Type B pancreatic cell (in vitro differentiated cells): ENCODE measurements around the gene SLC22A16. TPM values are rescaled to one million over a fixed set of nuclear protein-coding genes. Genes with fewer than 3 reads are reported as not detected.

Experiments used
- DNase-seq: peaks from one replicate; pipeline ENCODE4 v3.0.0; 2021; ENCODE audit warnings: mixed read lengths; ENCODE audit not compliant: unreplicated experiment; ENCODE audit errors: extremely low spot score
- H3K27ac Mint-ChIP-seq: 2 replicates; pipeline ENCODE4 v1.8.0; 2021; ENCODE audit warnings: mild to moderate bottlenecking, mixed read lengths
- H3K27me3 Mint-ChIP-seq: 2 replicates; pipeline ENCODE4 v1.8.0; 2021; ENCODE audit warnings: mixed read lengths
- H3K36me3 Mint-ChIP-seq: 2 replicates; pipeline ENCODE4 v1.8.0; 2021; ENCODE audit warnings: mixed read lengths
- H3K4me1 Mint-ChIP-seq: one replicate; pipeline ENCODE4 v1.8.0; 2021; ENCODE audit warnings: mixed read lengths; ENCODE audit not compliant: unreplicated experiment
- H3K4me3 Mint-ChIP-seq: 2 replicates; pipeline ENCODE4 v1.8.0; 2021; ENCODE audit warnings: mild to moderate bottlenecking, mixed read lengths
- H3K9me3 Mint-ChIP-seq: 2 replicates; pipeline ENCODE4 v1.8.0; 2021; ENCODE audit warnings: mixed read lengths
- CTCF ChIP-seq: fragments of 200-600 bp; sonication (generic); conservative IDR thresholded peaks from 2 replicates; pipeline ENCODE4 v1.5.0; 2021; ENCODE audit warnings: antibody characterized with exemption, mild to moderate bottlenecking
- total RNA-seq: library from RNA; stranded (reverse); gene quantifications from 2 replicates; pipeline ENCODE4 v1.2.1, GENCODE V29; 2021; ENCODE audit warnings: low replicate concordance

Gene SLC22A16
- total RNA-seq, 1 donor from 2014 or later: not detected

GRCh38 chr6:110446405-110446804 is 30.0 kb downstream of the SLC22A16 start:
- no peak for DNase-seq
- Mint-ChIP-seq H3K27me3 (no peaks in the 10 kb centered on the region), H3K9me3 (no peaks in the 10 kb centered on the region), H3K4me1 (peaks cover 4% of the 10 kb centered on the region), H3K4me3 (no peak overlapping the region), H3K36me3 (no peaks in the 10 kb centered on the region), H3K27ac (no peak overlapping the region)
- TF ChIP-seq CTCF: no peak

DNA sequence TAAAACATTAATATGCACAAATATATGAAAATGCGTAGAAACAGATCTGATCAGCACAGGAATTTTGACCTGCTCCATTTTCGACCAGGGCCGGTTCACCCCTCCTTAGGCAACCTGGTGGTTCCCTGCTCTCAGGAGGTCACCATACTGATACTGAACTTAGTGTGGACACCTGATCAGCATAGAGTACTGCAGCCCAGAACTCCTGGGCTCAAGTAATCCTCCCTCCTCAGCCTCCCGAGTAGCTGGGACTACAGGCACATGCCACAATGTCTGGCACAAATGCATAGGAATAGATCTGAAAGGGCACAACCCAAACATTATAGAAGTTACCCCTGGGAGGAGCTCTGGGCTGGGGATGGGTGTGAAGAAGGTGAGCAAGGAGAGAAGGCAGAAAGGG is 36.4 kb downstream of the SLC22A16 start:
- TF ChIP-seq CTCF: no peak
- Mint-ChIP-seq H3K27me3 (no peaks in the 10 kb centered on the region), H3K4me3 (no peak overlapping the region), H3K27ac (no peak overlapping the region), H3K4me1 (no peaks in the 10 kb centered on the region), H3K9me3 (no peaks in the 10 kb centered on the region), H3K36me3 (no peaks in the 10 kb centered on the region)
- no peak for DNase-seq

GRCh38 chr6:110439356-110439755 is 37.1 kb downstream of the SLC22A16 start:
- no peaks in the 10 kb centered on the region for H3K4me1 Mint-ChIP-seq
- no peaks in the 10 kb centered on the region for H3K27me3 Mint-ChIP-seq
- TF ChIP-seq CTCF: no peak
- no peak overlapping the region for H3K4me3 Mint-ChIP-seq
- H3K9me3 Mint-ChIP-seq: no peaks in the 10 kb centered on the region
- H3K36me3 Mint-ChIP-seq: no peaks in the 10 kb centered on the region
- no peak for DNase-seq
- no peak overlapping the region for H3K27ac Mint-ChIP-seq

GRCh38 chr6:110434961-110435602 is 41.3 kb downstream of the SLC22A16 start:
- Mint-ChIP-seq H3K4me3 (no peak overlapping the region), H3K9me3 (no peaks in the 10 kb centered on the region), H3K27ac (no peak overlapping the region), H3K36me3 (no peaks in the 10 kb centered on the region), H3K4me1 (no peaks in the 10 kb centered on the region), H3K27me3 (no peaks in the 10 kb centered on the region)
- TF ChIP-seq CTCF: no peak
- no peak for DNase-seq

DNA sequence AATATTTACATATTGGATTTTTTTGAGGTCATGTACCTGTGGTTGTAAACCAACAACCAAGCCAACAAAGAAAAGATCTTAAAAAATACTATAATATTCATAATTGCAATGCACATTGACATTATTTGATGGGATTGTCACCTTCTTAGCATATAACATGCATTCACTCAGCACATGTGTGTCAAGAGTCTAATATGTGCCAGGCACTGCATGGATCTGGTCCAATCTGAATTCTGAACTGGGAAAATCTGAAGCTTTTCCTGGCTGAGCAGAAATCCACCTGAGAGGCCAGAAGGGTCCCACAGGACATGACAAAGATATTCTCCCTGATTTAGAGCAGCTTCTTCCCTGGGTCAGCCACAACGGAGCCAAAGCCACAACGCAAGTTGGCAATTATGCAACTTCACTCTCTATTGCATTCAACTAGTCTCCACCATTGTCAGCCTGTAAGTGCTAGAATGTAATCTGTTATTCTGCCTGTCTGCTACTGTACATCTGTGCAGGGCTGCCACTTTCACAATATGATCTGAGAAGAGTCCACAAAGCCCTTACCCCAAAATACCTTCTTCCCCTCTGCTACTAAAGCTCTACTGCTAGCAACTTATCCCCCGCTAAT is 44.0 kb downstream of the SLC22A16 start:
- TF ChIP-seq CTCF: no peak
- H3K27ac Mint-ChIP-seq: no peak overlapping the region

More for the DNA sequence above, 44.0 kb downstream of the SLC22A16 start:
- no peak for DNase-seq
- Mint-ChIP-seq H3K36me3 (no peaks in the 10 kb centered on the region), H3K4me1 (no peaks in the 10 kb centered on the region), H3K27me3 (no peaks in the 10 kb centered on the region), H3K4me3 (no peak overlapping the region), H3K9me3 (no peaks in the 10 kb centered on the region)
